ENCODE data around the gene MAX.
A peak's percentile ranks its signal among the peaks of the same experiment; 100 is the strongest.

MAX gene, protein sequence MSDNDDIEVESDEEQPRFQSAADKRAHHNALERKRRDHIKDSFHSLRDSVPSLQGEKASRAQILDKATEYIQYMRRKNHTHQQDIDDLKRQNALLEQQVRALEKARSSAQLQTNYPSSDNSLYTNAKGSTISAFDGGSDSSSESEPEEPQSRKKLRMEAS

DNA sequence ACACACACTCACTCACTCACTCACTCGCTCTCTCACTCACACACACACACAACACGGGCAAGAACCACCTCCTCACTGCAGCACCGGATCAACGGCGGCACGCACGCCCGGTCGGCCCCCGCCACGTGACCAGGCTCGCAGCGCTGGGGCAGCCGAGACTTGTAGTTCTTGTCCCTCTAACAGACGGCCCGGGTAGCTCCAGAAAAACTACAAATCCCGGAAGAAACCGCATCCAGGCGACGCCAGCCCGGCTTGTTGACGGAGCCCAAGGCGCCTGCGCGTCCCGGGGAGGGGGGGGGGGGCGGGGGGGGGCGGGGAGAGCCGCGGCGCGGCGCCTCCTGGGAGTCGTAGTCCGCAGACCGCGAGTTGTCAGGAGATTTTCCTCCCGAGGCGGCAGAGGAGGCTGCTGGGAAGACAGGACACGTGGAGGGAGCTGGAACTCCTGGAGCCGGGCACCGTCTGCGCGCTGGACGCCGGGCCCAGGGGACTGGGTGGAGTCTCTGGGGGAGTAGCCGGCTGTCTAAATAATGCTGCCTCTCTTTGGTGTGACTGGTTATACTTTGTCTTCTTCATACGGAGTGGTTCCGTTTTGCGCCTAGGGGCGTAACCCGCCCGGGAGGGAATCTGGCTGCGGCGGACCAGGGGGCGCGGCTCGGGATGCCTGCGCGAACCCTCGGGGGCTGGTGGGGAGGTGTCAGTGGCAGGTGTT, at the start of gene MAX:
Gene MAX, minus strand, starts transcription at position 77 of the 709 bp plus-strand sequence. CDS start 178 bp downstream, outside the sequence.
- peak; percentile 98 for DNase-seq (ENCODE audit: low read depth)

DNA sequence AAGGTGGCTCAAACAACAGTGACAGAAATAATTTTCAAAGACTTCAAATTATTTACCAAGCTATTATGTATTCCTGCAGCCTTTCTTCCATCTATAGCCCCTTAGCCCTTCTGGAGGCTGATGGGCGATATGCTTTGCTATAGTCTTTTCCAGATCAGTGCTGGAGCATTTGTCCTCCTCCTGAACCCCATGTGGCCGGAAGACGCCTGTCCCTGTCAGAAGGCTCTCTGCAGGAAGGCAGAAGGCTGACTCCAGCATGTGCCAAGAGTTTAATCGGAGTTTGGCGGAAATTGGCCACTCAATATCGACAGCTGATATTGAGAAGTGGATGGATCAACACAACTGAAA, 49.3 kb upstream of the MAX start:
- no peak for DNase-seq (ENCODE audit: low read depth)

DNA sequence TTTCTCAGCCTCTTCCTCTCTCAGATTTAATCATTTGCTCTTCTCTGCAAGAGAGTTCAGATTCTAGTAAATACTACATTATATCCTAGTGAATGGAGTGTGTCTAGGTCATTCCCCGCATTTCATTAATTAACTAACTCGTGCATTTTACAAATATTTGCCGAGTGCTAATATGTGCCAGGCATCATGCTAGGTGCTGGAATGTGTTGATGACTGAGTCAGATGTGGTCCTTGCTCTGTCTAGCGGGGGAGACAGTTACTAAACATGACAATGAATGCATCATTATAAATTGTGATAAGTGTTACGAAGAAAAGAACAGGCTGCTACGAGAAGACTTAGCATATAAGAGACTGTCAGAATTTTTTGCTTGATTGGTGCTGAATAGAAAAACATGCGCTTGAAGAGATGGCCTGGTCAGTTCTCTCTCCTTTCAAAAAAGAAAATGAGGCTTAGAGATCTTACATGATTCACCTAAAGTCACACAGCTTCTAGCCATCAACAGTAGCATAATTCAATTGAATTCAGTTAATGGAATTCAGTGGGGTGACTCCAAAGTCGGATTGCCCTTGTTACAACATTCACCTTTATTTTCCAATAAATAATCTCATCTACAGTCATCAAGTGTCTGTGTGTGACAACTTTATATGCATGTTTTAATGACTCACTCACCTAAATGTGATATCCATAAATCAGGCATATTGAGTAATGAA, 48.7 kb upstream of the MAX start:
- no peak for DNase-seq (ENCODE audit: low read depth)

DNA sequence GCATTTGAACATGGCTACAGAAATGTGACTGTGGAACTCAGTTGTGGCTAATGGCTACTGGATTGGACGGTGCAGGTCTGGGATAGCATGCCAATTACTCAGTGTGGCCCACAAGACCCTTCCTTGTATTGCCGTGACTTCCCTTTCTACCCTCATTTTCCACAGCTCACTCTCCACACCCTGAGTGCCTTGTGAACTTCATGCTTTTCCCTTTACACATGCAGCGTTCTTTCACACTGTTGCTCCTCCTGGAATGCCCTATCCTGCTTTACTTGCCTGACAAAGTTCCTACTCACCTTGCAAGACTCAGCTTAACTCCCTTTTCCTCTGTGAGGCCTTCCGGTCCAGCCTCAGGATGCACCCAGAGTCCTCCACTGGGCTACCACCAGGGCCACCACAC, 46.8 kb upstream of the MAX start:
- DNase-seq (ENCODE audit: low read depth) = no peak

DNA sequence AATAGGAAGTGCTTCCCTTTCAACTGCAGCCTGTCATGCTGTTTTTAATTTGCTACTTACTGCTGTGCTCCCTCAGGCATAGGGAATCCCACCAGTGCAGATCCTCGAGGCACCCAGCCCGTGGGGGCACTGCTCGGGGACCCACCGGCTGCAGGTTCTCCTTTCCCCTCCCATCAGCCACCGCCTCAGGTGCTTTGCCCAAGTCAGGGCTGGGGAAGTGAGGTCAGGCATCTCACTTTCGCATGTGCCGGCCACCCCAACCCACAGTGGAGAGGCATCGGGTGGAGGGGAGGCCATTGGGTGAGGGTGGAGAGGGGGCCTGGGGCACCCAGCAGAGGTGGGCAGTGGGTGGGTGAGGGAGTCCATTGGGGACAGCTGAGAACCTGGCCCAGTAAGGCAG, 41.9 kb upstream of the MAX start:
- no peak for DNase-seq (ENCODE audit: low read depth)

DNA sequence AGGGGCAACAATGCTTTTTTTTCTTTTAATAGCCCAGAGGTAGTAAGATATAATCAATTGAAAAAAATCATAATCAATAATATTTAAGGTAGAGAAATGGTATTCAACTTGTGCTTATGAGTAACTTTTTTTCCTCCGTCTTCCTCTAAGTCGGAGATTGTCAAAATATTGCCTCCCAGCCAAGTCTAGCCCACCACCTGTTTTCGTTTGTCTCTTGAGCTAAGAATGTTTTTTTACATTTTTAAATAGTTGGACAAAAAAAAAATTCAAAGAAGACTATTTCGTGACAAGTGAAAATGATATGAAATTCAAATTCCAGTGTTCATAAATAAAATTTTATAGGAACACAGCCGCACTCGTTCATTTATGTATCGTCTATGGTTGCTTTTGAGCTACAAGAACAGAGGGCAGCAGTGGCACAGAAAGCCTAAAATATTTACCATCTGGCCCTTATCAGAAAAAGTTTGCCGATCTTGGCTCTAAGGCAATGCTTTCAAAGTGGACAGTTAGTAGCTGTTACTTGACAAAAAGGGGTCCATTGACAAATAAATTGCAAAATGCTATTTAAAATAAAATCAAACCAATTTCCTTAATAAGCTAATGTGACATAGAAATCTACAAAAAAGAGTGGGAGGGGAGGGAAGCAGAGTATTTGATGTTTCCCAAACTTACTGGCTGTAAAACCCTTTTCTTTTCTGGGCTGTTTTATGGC, 40.8 kb upstream of the MAX start:
- DNase-seq (ENCODE audit: low read depth) = no peak

DNA sequence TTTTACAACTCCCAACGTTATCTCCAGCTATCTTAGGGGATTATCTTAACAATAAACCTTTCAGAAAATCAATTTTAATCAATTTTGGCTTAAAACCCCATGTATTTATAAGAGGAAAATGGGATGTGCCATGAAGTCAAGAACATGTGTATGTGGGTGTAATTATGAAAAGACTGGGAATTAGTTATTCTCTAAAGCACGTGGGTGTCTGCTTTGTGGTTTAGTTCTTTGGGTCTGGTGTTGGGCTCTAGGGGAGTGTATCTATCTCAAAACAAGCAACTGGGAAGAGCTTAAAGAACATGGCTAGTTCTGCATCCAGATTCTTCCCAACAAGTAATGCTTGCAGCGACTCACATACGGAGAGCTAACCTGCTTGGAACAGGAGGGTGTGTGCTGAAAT, 40.1 kb upstream of the MAX start:
- no peak for DNase-seq (ENCODE audit: low read depth)

DNA sequence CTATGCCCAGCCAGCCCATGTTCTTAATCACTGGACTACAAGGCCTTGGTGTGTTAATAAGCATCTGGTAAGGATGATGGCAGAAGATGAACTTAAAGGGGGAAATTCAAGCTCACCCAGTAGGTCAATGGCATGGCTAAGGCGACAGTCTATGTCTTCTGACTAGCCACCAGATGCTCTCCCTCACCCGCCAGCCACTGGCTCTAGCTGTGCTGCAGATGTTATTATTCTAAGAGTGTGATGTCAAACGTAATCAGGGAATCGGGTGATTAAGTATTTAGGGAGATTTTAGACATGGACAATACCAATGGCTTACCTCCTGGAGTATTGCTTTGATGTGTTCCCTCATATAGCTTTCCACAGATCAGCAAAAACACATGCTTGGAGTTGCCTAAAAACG, 39.2 kb upstream of the MAX start:
- no peak for DNase-seq (ENCODE audit: low read depth)

DNA sequence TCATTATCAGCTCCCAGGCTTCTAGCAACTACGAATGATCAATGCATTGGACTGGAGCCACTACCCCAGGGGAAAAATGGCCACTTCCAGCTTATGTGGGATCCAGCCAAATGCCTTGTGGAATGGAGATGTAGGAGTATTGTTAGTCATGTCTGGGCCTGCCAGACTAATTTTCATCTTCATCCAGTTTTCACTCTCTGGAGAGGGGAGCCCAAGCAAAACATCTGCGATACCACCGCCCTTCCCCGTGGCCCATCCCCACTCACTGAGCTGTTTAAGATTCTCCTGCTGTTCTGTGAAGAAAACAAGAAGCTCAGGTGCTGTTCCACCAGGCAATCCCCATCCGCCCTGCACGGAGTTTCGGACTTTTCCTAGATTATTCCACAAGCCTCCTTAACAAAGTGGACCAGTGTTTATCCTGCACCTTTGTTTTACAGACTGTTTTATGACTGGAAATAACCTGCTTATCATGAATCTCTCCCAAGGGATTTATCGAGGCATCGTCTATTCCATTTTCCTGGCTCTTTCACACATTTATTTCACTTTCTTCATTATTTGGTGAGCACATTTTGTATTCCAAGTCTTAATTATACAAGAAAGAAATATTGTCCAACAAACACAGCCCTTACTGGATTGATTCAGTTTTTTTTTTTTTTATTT, 35.5 kb upstream of the MAX start:
- no peak for DNase-seq (ENCODE audit: low read depth)

DNA sequence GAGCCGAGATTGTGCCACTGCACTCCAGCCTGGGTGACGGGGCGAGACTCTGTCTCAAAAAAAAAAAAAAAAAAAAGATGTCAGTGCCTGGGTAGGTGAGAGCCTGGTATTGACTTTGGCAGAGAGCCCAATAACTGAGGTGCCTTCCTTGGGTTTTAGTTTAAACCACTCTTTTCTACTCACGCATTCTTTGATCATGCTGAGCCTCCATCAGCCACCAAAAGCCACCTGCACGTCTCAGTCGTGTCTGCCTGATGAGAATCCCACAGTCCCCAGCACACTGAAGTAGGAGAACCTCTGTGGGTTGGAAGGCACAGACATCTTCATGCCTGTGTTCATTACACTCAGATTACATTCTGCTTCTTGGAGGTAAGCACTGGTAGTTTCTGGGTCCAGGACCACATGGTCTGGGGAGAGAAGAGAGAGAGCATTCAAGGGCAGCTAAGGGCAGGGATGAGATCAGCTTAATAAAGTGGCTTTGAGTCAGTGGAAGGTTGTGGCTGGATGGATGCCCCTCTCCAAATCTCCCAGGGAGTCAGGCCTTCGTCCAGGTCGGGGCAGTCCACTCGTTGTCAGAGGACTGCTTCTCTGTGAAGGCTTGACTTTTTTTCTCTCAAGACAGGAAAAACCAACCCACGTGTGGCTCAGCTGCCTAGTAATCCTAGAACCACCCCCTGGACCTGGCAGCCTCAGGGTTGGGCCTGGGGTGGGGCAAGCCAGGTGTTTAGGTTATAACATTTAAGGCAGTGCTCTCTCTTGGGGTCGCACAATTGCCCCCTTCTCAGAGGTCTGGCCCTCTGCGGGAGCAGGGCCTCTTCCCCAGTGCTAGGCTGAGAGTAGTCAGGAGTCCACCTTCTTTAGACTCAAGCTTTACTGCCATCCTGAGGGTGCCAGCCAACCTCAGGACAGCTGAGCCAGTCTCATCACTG, 32.6 kb upstream of the MAX start:
- DNase-seq (ENCODE audit: low read depth) = no peak

DNA sequence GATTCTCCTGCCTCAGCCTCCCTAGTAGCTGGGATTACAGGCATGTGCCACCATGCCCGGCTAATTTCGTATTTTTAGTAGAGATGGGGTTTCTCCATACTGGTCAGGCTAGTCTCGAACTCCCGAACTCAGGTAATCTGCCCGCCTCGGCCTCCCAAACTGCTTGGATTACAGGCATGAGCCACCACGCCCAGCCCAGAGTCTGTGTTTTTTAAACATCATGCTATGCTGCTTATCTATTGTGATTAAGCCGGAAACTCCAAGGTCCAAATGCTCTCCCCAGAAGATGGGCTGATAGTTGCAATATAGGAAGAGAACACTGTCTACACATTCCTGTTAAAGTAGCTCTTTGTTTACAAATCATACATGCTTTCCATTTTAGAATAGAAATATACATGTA, 30.5 kb upstream of the MAX start:
- DNase-seq (ENCODE audit: low read depth) = no peak

DNA sequence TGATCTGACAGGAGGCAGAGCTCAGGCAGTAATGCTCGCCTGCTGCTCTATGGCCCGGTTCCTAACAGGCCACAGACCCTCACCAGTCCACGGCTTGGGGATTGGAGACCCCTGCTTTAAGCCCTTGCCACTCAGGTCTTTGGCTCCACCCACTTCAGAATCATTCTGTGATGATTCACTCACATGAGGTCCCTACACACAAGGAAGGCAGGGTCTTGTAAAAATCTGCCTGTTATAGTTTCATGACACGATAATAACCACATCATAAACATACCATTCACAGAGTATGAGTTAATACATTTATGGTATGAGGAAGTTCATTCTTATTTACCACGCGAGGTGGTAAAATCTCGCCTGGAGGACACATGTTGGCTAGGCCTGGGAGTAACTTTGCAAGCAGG, 29.0 kb upstream of the MAX start:
- no peak for DNase-seq (ENCODE audit: low read depth)

DNA sequence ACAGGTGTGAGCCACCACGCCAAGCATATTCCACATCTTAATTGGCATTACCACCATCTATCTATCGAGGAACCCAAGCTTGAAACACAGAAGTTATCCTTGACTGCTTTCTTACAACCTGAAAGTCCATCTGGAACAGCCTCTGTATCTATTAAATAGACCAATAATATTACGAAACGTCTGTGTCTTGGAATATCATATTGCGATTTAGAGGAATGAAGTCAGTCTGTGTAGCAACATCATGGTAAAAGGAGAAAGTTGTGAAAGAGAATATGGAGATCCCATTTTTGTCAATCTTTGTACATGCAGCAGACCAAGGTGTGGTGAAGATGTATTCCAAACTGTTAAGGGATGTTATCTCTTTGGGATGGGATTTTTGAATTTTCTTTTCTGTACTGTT, 25.8 kb upstream of the MAX start:
- DNase-seq (ENCODE audit: low read depth) = no peak

DNA sequence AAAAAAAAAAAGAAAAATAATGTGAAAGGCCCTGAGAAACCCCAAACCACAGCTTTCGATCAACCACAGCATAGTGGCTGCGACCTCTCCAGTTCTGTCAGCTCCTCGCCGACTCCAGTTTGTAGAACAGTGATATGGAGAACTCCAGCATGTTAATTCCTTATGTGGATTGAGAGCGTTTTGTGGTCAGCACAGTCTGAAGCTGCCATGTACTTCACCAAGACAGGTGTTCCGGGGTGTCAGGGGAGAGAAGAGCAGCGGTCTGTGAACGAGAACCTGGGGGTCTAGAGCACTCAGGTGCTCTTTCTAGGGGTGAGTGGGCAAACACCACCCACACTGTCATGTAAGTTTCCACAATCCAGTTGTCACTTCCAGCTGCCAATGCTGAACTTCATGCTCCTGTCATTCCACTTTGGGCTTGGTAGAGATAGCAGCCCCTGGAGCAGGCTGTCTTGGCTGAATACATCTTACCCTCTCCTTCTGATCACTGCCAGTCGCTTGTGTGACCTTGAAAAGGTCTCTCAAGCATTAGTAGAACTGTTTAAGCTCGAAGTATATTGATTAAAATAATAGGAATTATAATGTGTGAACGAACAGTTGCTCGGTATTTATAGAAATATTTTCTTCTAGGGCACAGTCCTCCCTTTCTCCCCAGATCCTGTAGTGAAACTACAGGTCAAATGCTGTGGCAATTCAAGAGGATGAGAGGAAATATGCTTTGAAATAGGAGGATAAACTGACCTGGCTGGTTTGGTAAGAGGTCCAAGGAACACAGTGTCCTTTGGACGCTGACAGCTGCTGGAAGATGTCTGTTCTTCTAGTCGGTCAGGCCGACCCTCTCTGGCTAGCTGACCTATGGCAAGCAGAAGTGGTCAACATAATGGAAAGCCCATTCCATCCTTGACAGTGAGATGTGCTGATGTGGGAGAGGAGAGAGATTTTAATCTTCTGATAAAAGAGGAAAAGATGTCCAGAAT, 15.7 kb upstream of the MAX start:
- DNase-seq (ENCODE audit: low read depth) = no peak

DNA sequence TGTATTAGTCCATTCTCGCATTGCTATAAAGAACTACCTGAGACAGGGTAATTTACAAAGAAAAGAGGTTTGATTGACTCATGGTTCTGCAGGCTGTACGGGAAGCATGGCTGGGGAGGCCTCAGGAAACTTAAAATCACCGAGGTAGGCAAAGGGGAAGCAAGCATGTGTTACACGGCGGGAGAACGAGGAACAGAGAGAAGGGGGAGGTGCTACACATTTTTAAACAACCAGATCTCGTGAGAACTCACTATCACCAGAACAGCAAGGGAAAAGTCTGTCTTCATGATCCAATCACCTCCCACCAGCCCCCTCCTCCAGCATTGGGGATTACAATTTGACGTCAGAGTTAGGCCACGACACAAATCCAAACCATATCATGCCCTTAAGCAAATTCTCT, 13.3 kb upstream of the MAX start:
- DNase-seq (ENCODE audit: low read depth) = no peak

DNA sequence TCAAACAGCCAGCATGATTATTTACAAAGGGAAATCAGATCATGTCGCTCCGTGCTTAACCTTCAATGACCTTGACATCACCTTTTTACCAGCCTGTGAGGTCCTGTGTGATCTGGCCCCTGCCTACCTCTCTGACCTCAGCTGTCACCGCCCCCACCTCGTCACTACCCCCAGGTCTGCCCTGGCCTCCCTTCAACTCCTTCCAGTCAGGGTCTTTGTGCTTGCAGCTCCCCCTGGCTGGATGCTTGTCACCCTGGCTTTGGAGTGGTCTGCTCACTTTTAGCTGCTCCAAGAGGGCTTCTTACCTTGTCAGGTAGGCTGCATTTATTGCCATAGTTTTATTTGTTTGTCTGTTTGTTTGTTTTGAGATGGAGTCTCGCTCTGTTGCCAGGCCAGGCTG, 8.2 kb upstream of the MAX start:
- no peak for DNase-seq (ENCODE audit: low read depth)

DNA sequence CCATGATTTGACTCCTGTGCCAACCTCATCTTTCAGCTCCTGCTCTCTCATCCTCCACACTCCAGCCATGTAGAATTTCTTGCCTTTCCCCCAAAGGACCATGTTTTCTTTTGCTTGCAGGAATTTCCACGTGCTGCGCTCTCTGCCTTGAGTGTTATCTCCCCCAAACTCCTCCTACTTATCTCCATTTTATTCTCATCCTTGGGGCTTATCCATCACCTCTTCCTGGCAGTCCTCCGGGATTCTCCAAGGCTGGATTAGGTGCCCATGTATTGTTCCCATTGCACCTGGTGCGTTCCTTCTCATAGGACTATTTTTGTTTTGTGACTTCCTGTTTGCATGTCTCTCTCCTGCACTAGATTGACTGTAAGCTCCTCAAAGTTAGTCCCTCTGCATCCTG, 7.0 kb upstream of the MAX start:
- no peak for DNase-seq (ENCODE audit: low read depth)

DNA sequence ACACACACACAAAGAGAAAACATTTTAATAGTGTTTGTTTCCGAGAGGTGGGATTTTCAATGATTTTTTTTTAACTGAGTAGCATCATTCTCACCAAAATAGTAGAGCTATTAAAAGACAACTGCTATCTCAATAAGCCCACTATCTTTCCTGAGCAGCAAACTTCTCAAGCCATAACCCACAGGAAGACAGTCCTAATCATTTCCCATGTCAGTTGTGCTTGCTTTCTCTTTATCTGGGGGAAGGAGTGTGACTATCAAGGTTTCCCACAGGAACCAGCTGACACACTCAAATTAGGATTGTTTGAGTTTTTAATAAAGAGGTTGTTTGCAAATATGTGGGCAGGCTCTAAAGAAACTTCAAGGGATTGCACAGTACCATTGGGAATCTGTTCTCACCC, 4.9 kb upstream of the MAX start:
- DNase-seq (ENCODE audit: low read depth) = no peak

DNA sequence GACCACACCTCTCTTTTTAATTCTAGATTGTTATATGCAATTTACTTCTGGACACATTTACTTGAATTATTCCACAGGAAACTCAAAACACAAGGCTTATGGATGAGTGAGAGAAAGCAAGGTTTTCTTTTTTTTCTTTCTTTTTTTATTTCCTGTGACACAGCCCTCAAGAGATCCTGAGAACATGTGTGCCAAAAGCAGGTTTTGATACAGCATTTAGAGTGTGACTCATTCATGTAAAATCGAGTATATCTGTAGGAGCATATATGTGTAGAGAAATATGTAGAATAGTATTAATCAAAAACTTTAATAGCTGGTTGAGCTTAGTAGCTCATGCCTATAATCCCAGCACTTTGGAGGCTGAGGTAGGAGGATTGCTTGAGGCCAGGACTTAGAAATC, 4.4 kb upstream of the MAX start:
- DNase-seq (ENCODE audit: low read depth) = no peak

DNA sequence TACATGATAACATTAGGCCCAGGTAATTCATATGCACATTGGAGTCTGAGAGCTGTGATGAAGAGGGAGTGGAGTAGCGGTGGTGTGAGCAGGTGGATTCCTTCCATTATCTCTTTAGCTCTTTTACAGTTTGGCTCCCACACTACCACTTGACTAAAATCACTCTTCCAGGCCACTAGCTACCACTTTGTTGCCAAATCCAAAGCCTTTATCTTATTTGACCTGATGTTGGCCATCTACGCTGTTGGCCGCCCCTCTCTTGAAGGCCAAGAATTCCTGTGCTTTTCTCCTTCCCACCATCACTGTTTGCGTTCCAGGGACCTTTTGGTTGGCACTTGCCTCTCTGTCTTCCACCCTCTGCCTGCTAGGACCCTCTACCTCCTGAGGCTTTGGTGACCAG, 4.0 kb upstream of the MAX start:
- DNase-seq (ENCODE audit: low read depth) = no peak
